OCI-M1 (cell line): Measurements from ENCODE around the gene UGGT2.
"Not testable (repeated sequence)": the region's sequence is repeated elsewhere in the genome, so short reads cannot be mapped to it uniquely, and the experiment has no call there.

Experiments used
- DNase-seq: peaks from one replicate; lab custom pipeline; 2025; lab: John Stamatoyannopoulos, UW

The UGGT2 gene

GRCh38 chr13:96046449-96047126, 6.6 kb downstream of the UGGT2 start:
- not testable (repeated sequence) for DNase-seq

GRCh38 chr13:96044238-96044637, 9.0 kb downstream of the UGGT2 start:
- DNase-seq = no peak

DNA sequence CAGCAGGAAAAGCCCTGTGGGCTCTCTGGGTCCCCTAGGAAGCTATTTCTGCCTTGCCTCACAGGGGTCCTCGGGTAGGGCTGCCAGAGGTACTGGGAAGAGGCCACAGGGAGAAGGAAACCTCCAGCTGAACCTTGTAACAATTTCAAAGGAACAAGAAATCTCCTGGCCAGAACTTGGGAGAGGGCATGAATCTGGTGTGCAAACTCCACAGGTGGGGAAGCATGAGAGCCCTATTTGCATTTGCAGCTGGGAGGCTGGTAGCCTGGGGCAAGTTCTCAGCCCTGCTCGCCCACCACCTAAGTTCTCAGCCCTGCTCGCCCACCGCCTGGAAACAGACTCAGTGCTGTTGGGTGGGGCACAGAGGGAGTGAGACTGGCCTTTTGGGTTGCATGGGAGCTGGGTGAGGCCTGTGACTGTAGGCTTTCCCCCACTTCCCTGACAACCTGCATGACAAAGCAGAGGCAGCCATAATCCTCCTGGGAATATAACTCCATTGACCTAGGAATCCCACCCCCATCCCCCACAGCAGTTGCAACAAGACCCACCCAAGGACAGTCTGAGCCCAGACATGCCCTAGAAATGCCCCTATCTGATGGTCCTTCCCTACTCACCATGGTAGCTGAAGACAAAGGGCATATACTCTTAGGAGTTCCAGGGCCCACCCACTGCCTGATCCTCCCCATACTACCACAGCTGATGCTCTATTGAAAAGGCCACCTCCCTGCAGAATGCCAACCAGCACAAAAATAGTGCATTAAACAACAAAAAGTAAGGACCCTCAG, 11.7 kb downstream of the UGGT2 start:
- DNase-seq = no peak

DNA sequence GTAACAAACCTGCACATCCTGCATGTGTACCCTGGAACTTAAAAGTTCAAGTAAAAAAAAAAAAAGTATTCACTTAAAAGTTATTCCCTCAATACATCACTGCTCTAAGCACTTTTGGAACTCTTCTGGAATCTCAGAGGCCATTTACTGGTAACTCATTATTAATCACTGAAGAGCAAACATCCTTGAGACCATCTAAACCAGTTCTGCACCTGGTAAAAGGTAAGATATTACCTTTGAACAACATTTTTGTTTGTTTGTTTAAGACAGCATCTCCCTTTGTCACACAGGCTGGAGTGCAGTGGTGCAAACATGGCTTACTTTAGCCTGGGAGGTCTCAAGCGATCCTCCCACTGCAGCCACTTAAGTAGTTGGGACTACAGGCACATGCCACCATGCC, 16.7 kb downstream of the UGGT2 start:
- no peak for DNase-seq

DNA sequence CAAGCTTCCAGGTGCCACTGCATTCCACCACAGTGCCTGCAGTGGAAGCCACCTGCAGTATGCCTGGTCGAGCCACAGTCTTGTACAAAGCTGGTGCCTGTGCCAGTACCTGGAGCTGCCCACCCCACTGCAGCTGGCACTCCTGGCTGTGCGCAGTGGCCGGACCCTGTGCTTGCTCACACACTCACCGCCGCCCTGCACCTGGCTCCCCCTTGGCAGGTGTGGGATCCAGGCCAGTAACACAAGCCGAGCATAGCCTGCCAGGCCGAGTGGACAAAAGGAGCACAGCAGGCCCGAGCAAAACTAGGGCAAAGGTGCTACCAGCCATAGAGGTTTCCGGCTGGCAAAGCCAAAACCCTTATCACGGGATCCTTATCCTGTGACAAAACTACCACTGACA, 18.5 kb downstream of the UGGT2 start:
- DNase-seq = no peak

DNA sequence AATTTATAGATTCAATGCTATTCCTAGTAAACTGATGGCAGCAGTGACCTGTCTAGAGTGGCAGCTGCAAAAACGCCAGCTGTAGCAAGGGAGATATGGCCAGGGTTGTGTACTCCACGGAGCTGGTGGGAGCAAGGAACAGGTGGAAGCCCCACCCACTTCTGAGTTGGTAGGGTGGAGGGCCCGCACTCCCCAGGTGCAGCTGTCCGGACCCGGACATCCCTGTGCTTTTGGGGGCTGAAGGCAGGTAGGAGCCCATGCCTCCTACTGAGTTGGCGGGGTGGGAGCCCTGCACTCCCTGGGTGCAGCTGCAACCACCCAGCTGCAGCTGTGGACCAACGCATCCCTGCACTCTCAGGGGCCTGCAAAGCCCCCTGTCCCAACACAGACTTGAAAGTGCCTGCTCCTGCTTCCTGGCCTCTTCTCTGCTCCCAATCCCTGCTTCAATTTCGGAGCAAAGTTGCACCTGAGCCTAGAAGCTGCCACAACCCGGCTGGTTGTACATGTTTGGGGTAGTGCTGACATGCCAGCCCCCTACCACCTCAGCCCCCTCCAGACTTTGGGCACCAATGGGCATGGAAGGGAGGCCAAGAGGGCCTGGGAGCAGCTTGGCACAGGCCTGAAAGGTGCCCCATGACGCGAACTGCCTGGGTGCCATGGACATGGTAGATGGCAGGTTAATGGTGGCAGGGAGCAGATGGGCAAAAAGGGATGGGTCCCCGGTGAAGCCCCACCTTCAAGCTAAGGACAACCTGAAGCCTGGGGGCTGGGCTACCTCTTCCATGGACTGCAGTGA, 19.8 kb downstream of the UGGT2 start:
- DNase-seq = no peak

DNA sequence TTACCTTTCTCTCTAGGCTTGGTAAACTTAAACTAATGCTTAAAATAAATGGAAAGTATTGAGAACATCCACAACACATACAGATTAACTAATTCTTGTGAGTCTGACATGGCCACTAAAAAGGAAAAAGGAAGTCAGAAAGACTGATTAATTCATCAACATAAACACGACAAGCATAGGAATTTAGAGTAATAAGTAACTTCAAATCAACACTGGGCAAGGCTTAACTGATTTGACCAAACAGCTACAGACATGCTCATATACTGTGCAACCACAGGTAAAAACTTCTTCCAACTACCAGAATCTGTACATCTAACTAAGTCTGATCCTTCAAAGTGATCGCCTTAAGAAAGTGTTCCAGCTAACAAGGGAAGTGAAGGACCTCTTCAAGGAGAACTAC, 20.5 kb downstream of the UGGT2 start:
- DNase-seq = no peak

DNA sequence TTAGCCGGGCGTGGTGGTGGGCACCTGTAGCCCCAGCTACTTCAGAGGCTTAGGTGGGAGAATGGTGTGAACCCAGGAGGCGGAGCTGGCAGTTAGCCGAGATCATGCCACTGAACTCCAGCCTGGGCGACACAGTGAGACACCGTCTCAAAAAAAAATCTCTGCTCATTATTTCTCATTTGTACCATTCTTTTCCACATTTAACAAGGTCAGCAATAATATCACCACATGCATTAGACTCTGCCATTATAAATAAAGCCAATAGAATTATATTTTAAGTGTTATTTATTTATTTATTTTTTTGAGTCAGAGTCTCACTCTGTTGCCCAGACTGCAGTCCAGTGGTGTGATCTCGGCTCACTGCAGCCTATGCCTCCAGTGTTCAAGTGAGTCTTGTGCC, 24.2 kb downstream of the UGGT2 start:
- DNase-seq = no peak

GRCh38 chr13:96027496-96027895, 25.7 kb downstream of the UGGT2 start:
- DNase-seq = no peak

DNA sequence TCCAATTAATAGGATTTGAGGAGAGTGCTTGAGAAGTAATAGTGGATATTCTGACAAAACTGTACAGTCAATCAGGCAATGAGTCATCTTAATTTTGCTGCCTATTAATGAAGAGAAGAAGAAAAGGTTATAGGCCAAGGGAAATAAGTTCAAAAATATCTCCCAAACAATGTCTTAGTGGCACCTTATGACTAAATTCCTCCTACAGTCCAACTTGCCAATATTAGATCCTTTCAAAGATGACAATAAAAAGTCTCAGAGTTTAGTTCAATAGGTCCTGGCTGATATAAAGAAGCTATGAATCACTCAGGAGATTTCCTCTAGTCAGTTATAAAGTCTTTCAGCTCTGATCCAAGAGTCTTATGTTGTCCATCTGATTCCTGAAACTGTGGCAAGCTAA, 27.9 kb downstream of the UGGT2 start:
- peak; percentile 6 for DNase-seq

- no peak for DNase-seq
These were observed 32.3 kb downstream of the UGGT2 start for GRCh38 chr13:96020931-96021330.

DNA sequence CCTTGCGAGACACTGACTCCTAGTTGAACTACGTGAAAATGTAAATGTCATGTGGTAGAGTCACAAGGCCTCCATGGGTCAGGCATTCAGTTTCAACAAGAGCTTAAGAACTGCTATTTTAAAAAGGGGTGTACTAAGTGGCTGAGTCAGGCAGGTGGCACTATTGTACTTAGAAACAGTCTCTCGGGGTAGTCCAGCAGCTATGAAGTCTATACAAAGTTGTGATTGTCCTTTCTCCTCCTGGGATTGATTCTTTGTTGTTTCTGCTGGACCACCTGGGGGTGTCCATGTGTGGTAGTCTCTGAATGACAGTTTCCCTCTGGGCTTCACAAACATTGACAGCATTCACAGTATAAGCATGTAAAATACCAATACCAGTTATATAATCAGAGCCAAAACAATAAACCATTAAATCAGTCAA, 33.0 kb downstream of the UGGT2 start:
- DNase-seq = peak; percentile 73

GRCh38 chr13:96018135-96018534, 35.1 kb downstream of the UGGT2 start:
- DNase-seq = no peak

- no peak for DNase-seq
These were observed 41.8 kb downstream of the UGGT2 start for GRCh38 chr13:96011291-96011872.

DNA sequence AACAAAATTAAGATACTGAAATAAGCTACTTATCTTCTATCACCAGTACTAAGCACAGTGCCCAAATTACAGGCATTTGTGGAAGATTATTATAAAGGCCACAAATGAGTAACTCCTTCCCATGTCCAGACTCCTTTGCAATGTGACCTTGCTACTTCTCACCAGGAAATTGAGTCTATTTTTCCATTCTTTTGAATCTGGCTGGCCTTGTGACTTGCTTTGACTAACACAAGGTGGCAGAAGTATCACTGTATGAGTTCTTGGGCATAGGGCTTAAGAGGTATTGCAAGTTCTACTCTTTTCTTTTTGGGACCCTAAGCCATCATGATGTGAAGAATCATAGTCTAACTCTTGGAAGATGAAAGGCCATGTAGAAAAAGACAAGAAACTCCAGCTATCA, 49.9 kb downstream of the UGGT2 start:
- peak; percentile 26 for DNase-seq

GRCh38 chr13:96002322-96003131, 50.7 kb downstream of the UGGT2 start:
- no peak for DNase-seq

- no peak for DNase-seq
These were observed 53.1 kb downstream of the UGGT2 start for GRCh38 chr13:96000069-96000468.

GRCh38 chr13:95987841-95988240, 65.4 kb downstream of the UGGT2 start:
- DNase-seq = no peak

DNA sequence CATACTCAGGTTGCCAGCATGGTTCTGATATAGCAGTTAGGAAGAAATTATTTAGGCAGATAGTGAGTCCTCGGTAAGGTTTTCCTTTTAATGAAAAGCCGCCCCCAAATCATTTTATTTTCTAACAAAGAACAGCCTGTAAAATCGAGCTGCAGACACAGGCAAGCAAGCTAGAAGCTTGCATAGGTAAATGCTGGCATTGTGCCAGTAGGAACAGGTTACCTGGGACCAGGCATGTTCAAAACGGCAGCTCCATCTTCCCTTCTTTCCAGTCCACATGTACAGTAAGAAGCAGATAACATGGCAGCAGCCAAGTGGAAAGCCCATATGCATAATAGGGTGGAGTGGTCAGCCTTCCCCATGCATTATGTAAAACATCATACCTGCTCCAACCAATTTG, 71.1 kb downstream of the UGGT2 start:
- DNase-seq = no peak

- not testable (repeated sequence) for DNase-seq
These were observed 80.5 kb downstream of the UGGT2 start for GRCh38 chr13:95972651-95973050.

DNA sequence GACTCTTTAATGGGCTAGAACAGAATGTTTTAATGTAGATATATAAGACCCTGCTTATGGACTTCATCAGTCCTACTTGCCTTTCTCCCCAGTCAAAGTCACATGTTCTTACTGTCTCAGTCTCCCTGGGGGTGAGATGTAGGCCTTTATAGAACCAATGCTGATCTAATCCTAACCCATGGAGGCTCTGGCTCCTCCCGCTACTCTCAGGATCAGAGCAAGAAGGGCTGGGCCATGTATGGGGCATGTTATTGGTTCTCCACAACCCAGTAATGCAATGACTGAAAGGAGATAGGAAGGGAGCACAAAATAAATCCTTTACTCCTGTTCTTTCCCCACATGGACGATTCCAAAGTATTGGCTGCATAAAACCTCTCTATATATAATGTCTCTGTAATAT, 82.3 kb downstream of the UGGT2 start:
- no peak for DNase-seq

GRCh38 chr13:95968906-95969305, 84.3 kb downstream of the UGGT2 start:
- DNase-seq = no peak
